GM21717 (cell line): ENCODE measurements around the gene PATL2.
A peak's percentile ranks its signal among the peaks of the same experiment; 100 is the strongest.
"Not testable (repeated sequence)": the region's sequence is repeated elsewhere in the genome, so short reads cannot be mapped to it uniquely, and the experiment has no call there.

ENCODE experiments used
- ATAC-seq: cut with Tn5 transposase; IDR thresholded peaks from one replicate; pipeline ENCODE4 v1.9.1; 2021; ENCODE audit warnings: mild to moderate bottlenecking, moderate library complexity; ENCODE audit not compliant: unreplicated experiment

The PATL2 gene

DNA sequence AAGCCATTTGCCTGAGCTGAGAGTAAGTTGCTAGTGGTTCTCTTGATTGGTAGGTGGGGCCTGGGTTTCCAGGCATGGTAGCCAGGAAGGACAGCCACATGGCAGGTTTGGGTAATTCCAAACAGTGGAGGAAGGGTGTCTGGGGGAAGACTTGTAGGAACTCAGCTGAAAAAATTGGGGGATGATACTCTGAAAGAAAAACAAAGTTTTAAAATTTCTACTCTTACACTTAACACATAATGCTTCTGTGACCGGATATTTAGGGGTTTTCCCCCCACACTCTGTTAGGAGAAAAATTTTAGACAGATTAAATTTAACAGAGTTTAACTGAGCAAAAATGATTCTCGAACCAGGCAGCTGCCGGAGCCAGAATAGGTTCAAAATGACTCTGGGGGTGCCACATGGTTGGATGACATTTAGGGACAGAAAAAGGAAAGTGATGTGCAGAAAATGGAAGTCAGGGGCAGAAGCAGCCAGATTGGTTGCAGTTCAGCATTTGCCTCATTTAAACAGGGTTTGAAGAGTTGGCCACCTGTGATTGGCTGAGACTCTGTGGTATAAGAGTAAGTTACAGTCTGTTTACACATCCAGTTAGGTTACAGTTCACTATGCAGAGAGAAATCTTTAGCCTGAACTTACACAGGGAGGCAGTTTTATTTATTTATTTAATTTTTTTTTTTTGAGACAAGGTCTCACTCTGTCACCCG lies 8.3 kb upstream of the PATL2 start:
- peak; percentile 42 for ATAC-seq

GRCh38 chr15:44718927-44719292 lies 7.8 kb upstream of the PATL2 start:
- ATAC-seq = no peak

DNA sequence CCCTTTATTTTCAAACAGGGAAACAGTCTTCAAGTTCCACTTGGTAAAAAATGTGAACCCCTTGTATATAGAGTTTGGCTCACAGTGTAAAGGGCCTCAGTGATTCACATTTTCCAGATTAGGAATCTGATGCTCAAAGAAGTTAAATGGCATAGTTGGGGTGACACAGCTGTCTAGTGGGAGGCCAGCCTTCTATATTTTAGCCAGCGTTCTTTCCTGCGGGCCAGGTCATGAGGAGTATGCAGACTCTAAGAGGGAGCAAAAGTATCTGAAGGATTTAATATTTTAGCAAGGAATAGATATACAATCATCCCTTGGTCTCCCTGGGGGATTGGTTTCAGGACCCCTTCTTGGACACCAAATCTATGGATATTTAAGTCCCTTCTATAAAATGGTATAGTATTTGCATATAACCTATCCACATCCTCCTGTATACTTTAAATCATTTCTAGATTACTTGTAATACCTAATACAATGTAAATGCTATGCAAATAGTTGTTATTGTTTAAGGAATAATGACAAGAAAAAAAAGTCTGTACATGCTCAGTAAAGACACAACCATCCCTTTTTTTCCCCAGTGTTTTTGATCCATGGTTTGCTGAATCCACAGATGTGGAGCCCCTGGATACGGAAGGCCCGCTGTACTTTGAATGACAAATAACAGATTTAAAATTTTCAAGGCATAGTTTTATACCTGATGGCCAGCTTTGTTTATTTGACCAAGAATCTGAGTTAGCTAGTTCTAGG lies 7.2 kb upstream of the PATL2 start:
- ATAC-seq = no peak

- no peak for ATAC-seq
Measured at GRCh38 chr15:44716983-44717602, 6.0 kb upstream of the PATL2 start.

- ATAC-seq = no peak
Measured at GRCh38 chr15:44715797-44716334, 4.7 kb upstream of the PATL2 start.

- ATAC-seq = no peak
Measured at GRCh38 chr15:44715142-44715796, 4.1 kb upstream of the PATL2 start.

GRCh38 chr15:44713006-44713966 lies 2.2 kb upstream of the PATL2 start:
- ATAC-seq = no peak

DNA sequence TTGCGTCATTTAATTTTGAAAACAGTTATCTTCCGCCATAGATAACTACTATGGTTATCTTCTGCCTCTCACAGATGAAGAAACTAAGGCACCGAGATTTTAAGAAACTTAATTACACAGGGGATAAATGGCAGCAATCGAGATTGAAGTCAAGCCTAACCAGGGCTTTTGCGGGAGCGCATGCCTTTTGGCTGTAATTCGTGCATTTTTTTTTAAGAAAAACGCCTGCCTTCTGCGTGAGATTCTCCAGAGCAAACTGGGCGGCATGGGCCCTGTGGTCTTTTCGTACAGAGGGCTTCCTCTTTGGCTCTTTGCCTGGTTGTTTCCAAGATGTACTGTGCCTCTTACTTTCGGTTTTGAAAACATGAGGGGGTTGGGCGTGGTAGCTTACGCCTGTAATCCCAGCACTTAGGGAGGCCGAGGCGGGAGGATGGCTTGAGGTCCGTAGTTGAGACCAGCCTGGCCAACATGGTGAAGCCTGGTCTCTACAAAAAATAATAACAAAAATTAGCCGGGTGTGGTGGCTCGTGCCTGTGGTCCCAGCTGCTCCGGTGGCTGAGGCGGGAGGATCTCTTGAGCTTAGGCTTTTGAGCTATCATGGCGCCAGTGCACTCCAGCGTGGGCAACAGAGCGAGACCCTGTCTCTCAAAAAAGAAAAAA lies 1.4 kb upstream of the PATL2 start:
- no peak for ATAC-seq

GRCh38 chr15:44711743-44712345 lies 721 bp upstream of the PATL2 start:
- ATAC-seq = peak; percentile 20

DNA sequence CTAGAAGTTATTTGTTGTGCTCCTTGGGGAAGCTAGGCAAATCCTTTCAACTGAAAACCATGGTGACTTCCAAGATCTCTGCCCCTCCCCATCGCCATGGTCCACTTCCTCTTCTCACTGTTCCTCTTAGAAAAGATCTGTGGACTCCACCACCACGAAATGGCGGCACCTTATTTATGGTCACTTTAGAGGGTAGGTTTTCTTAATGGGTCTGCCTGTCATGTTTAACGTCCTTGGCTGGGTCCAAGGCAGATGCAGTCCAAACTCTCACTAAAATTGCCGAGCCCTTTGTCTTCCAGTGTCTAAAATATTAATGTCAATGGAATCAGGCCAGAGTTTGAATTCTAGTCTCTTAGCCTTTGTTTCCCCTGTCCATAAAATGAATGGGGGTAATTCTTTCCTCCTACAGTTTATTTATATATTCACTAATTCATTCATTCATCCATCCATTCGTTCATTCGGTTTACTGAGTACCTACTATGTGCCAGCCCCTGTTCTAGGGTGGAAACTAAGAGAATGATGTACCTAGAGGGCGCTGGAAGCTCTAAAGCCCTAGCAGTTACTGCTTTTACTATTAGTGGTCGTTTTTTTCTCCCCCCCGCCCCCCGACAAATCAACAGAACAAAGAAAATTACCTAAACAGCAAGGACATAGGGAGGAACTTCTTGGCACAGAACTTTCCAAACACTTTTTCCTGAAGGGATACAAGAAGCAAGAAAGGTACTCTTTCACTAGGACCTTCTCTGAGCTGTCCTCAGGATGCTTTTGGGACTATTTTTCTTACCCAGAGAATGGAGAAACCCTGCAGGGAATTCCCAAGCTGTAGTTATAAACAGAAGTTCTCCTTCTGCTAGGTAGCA lies 657 bp downstream of the PATL2 start:
- no peak for ATAC-seq

GRCh38 chr15:44706946-44707636 lies 4.0 kb downstream of the PATL2 start:
- no peak for ATAC-seq

DNA sequence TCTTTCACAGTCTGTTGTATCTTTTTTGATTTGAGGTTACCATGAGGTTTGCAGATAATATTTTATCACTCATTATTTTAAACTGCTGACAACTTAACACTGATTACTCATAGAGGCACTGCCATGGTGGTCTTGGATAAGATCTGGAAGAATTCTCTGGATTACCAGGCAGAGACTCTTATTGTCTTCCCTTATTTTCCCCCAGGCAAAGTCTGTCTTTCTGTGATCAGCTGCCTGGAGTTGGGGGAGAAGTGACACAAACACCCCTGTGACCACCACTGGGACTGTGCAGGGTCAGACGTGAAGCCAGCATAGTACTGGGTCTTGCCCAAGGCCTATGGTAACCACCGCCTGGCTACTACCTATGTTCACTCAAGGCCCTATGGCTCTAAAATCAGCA lies 4.7 kb downstream of the PATL2 start:
- ATAC-seq = no peak

DNA sequence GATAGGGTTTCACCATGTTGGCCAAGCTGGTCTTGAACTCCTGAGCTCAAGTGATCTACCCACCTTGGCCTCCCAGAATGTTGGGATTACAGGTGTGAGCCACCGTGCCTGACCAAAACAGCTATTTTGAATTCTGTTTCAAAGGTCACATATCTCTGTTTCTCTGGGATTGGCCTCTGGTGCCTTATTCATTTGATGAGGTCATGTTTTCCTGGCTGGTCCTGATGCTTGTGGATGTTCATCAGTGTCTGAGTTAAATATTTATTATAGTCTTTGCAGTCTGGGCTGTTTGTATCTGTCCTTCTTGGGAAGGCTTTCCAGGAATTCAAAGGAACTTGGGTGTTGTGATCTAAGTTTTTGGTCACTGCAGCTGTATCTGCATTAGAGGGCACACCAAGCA lies 5.1 kb downstream of the PATL2 start:
- no peak for ATAC-seq

DNA sequence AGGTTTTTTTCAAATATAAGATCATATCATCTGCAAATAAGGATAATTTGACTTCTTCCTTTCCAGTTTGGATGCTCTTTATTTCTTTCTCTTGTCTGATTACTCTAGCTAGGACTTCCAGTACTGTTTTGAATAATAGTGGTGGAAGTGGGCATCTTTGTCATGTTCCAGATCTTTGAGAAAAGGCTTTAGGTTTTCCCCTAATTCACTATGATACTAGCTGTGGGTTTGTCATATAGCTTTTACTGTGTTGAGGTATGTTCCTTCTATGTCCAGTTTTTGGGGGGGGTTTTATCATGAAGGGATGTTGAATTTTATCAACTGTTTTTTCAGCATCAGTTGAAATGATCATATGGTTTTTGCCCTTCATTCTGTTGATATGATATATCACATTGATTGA lies 10.4 kb downstream of the PATL2 start:
- ATAC-seq = not testable (repeated sequence)

- no peak for ATAC-seq
Measured at GRCh38 chr15:44698641-44699040, 12.5 kb downstream of the PATL2 start.

GRCh38 chr15:44697014-44697413 lies 14.1 kb downstream of the PATL2 start:
- no peak for ATAC-seq

- no peak for ATAC-seq
Measured at GRCh38 chr15:44695294-44695693, 15.8 kb downstream of the PATL2 start.

DNA sequence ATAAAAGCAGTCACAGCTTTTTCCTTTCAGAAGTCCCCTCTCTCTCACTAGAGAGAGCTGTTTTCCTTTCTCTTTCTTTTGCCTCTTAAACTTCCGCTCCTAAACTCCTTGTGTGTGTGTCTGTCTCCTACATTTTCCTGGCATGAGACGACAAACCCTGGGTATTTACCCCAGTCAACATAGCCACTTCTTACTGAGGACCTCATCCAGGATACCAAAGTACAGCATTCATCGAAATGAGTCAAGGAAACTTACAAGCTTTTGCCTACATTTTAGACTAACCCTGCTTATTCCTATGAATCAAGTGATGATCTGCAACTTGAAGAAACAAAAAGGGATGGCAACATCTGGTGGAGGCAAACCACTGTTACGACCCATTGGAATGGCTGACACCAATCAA lies 16.7 kb downstream of the PATL2 start:
- no peak for ATAC-seq
